HG03159 (cell line): ENCODE data around the gene CNST.
A peak's percentile ranks its signal among the peaks of the same experiment; 100 is the strongest.

Experiments
- ATAC-seq: cut with Tn5 transposase; IDR thresholded peaks from one replicate; pipeline ENCODE4 v1.9.1; 2021; ENCODE audit warnings: mild to moderate bottlenecking, moderate library complexity; ENCODE audit not compliant: unreplicated experiment

Gene CNST

GRCh38 chr1:246566128-246566812 lies at the start of gene CNST, which contains the start of gene TFB2M:
Gene CNST, plus strand, starts transcription at chr1:246566456. Its CDS starts 25,107 bp downstream, at chr1:246591563.
Gene TFB2M, minus strand, starts transcription at chr1:246566261. Its CDS starts 123 bp downstream, at chr1:246566138.
- peak; percentile 88 for ATAC-seq

GRCh38 chr1:246517391-246517790 lies 48.9 kb upstream of the CNST start:
- no peak for ATAC-seq

- ATAC-seq, result no peak
These were observed 47.6 kb upstream of the CNST start for GRCh38 chr1:246518456-246519205.

GRCh38 chr1:246519514-246519913 lies 46.7 kb upstream of the CNST start:
- ATAC-seq, result no peak

GRCh38 chr1:246526380-246526779 lies 39.9 kb upstream of the CNST start:
- ATAC-seq, result no peak

GRCh38 chr1:246526915-246527314 lies 39.3 kb upstream of the CNST start:
- no peak for ATAC-seq

- ATAC-seq, result peak; percentile 72
These were observed 38.7 kb upstream of the CNST start for GRCh38 chr1:246527402-246528088.

- ATAC-seq, result no peak
These were observed 37.1 kb upstream of the CNST start for GRCh38 chr1:246528933-246529731.

- ATAC-seq, result no peak
These were observed 35.8 kb upstream of the CNST start for GRCh38 chr1:246530482-246530881.

GRCh38 chr1:246532519-246532918 lies 33.7 kb upstream of the CNST start:
- ATAC-seq, result no peak

- ATAC-seq, result no peak
These were observed 32.8 kb upstream of the CNST start for GRCh38 chr1:246533371-246533905.

GRCh38 chr1:246534114-246534513 lies 32.1 kb upstream of the CNST start:
- ATAC-seq, result no peak

- ATAC-seq, result no peak
These were observed 28.8 kb upstream of the CNST start for GRCh38 chr1:246537441-246537840.

GRCh38 chr1:246537887-246538286 lies 28.4 kb upstream of the CNST start:
- ATAC-seq, result no peak

- ATAC-seq, result no peak
These were observed 25.3 kb upstream of the CNST start for GRCh38 chr1:246540738-246541491.

GRCh38 chr1:246544001-246544400 lies 22.3 kb upstream of the CNST start:
- no peak for ATAC-seq

- no peak for ATAC-seq
These were observed 16.6 kb upstream of the CNST start for GRCh38 chr1:246549665-246550064.

GRCh38 chr1:246550402-246550801 lies 15.9 kb upstream of the CNST start:
- ATAC-seq, result no peak

- no peak for ATAC-seq
These were observed 14.1 kb upstream of the CNST start for GRCh38 chr1:246552110-246552509.

- ATAC-seq, result no peak
These were observed 12.1 kb upstream of the CNST start for GRCh38 chr1:246554201-246554600.
